SJCRH30 (cell line): ENCODE results near the gene CBFA2T2. TPM values are rescaled to one million over a fixed set of nuclear protein-coding genes. Genes with fewer than 3 reads are reported as not detected.
"Not testable (repeated sequence)": the region's sequence is repeated elsewhere in the genome, so short reads cannot be mapped to it uniquely, and the experiment has no call there.

Source experiments
- DNase-seq, 2 experiments: peaks; one replicate each; pipeline ENCODE4 v3.0.0-alpha.2; 2015 to 2020
- H3K27ac ChIP-seq: fragments of 250-450 bp; sonication (Bioruptor Pico); 2 replicates; pipeline ENCODE4 v1.5.1; 2020; ENCODE audit warnings: mild to moderate bottlenecking, moderate library complexity
- H3K27me3 ChIP-seq: fragments of 250-450 bp; sonication (Bioruptor Pico); 2 replicates; pipeline ENCODE4 v1.5.1; 2020; ENCODE audit warnings: mild to moderate bottlenecking, moderate library complexity
- H3K36me3 ChIP-seq: fragments of 250-450 bp; sonication (Bioruptor Pico); 2 replicates; pipeline ENCODE4 v1.5.1; 2020; ENCODE audit warnings: mild to moderate bottlenecking, moderate library complexity
- H3K4me1 ChIP-seq: fragments of 250-450 bp; sonication (Bioruptor Pico); 2 replicates; pipeline ENCODE4 v1.5.1; 2020; ENCODE audit warnings: mild to moderate bottlenecking, moderate library complexity
- H3K4me3 ChIP-seq: fragments of 250-450 bp; sonication (Bioruptor Pico); 2 replicates; pipeline ENCODE4 v1.5.1; 2020; ENCODE audit warnings: mild to moderate bottlenecking, moderate library complexity
- H3K9me3 ChIP-seq: fragments of 250-450 bp; sonication (Bioruptor Pico); replicated peaks from 2 replicates; pipeline ENCODE4 v1.5.1; 2020; ENCODE audit warnings: mild to moderate bottlenecking, moderate library complexity
- total RNA-seq: library from RNA; depleted of rRNA; stranded (reverse); fragments of >200 nt; shearing (Covaris generic); gene quantifications from 2 replicates; pipeline ENCODE4 v1.2.3, GENCODE V29; 2014; rRNA removed

The CBFA2T2 gene
- total RNA-seq, 1 experiment from 2014 or later: 14.9 TPM

DNA sequence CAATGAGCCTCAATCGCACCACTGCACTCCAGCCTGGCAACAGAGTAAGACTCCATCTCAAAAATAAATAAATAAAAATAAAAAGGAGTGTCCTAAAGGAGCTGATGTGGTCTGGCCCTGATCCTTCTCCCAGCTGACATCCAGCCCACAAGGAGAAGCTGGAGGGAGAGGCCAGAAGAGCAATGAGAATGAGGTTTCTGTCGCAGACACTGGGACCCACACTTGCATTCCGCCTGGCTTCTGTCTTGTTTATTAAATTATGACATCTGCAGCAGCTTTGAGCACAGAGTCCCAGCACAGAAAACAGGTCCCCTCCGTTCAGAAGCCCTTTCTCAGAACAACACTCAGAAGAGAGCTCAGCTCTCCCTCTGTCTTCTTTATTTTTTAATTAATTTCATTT, 206.6 kb downstream of the CBFA2T2 start:
- Histone ChIP-seq H3K4me1 (no peaks in the 10 kb centered on the region), H3K36me3 (no peaks in the 10 kb centered on the region), H3K4me3 (no peak overlapping the region), H3K27me3 (no peaks in the 10 kb centered on the region), H3K27ac (no peak overlapping the region), H3K9me3 (no peaks in the 10 kb centered on the region; the same call in 1 of the 2 replicates)
- DNase-seq: no peak

DNA sequence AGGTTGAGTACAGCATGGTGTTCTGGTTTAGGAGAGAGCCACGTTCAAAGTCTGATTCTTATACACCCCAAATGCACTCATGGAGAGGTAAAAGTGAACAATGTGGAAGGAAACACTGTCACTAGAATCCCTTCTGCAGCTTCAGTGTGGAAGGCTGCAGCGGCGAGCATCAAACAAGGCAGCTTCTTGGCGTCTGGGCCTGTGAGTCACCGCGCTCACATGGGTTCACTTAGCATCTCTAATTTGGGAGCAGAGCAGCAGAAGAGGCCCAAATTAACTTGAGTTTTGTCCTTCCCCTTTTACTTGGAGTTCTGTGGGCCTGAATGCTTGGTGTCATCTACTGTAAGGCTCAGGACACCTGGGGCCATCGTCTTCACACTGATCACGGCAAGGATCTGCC, 207.2 kb downstream of the CBFA2T2 start:
- Histone ChIP-seq H3K36me3 (no peaks in the 10 kb centered on the region), H3K27me3 (no peaks in the 10 kb centered on the region), H3K27ac (no peak overlapping the region), H3K4me3 (no peak overlapping the region), H3K9me3 (no peaks in the 10 kb centered on the region; the same call in 1 of the 2 replicates), H3K4me1 (no peaks in the 10 kb centered on the region)
- DNase-seq: no peak

DNA sequence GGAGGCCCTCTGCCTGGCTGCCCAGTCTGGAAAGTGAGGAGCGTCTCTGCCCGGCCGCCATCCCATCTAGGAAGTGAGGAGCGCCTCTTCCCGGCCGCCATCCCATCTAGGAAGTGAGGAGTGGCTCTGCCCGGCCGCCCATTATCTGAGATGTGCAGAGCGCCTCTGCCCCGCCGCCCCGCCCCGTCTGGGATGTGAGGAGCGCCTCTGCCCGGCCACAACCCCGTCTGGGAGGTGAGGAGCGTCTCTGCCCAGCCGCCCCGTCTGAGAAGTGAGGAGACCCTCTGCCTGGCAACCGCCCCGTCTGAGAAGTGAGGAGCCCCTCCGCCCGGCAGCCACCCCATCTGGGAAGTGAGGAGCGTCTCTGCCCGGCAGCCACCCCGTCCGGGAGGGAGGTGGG, 209.1 kb downstream of the CBFA2T2 start:
- H3K27ac ChIP-seq: not testable (repeated sequence)

More for the DNA sequence above, 209.1 kb downstream of the CBFA2T2 start:
- H3K9me3 ChIP-seq, DNase-seq, H3K4me1 ChIP-seq, H3K4me3 ChIP-seq, H3K36me3 ChIP-seq, H3K27me3 ChIP-seq: not testable (repeated sequence)

Other genes with a start within 250 kb of the CBFA2T2 start
- gene BPIFB1, start 206.9 kb upstream of the CBFA2T2 start, total RNA-seq: not detected in 2 replicates
- 36.8 and 39.8 TPM in 2 replicates for gene CDK5RAP1, start 88.6 kb upstream of the CBFA2T2 start, total RNA-seq
- gene SNTA1, start 46.3 kb upstream of the CBFA2T2 start, total RNA-seq: 13.2 and 14.5 TPM in 2 replicates
- gene C20orf144, start 172.2 kb downstream of the CBFA2T2 start, total RNA-seq: 0.38 and 0.42 TPM in 2 replicates
- gene ACTL10, start 176.8 kb downstream of the CBFA2T2 start, total RNA-seq: 0.10 TPM in 1 of 2 replicates, not detected in the other
- gene NECAB3, start 184.3 kb downstream of the CBFA2T2 start, total RNA-seq: 28.2 and 30.8 TPM in 2 replicates
- 103 and 112 TPM in 2 replicates for gene E2F1, start 196.3 kb downstream of the CBFA2T2 start, total RNA-seq
- 7.4 and 8.2 TPM in 2 replicates for gene PXMP4, start 230.2 kb downstream of the CBFA2T2 start, total RNA-seq
- 1.3 and 1.8 TPM in 2 replicates for gene ZNF341, start 241.9 kb downstream of the CBFA2T2 start, total RNA-seq